ENCODE results near the gene PATJ.

The PATJ gene

GRCh38 chr1:61976566-61976965 lies 234.3 kb downstream of the PATJ start:
- Histone ChIP-seq H3K27ac (ENCODE audit: extremely low read depth, low read depth, low read length) (no peak overlapping the region), H3K4me3 (ENCODE audit: low read depth, low read length) (no peak overlapping the region), H3K36me3 (ENCODE audit: control insufficient read depth in 2 of 2, insufficient read depth in 1 of 2, low read length in 2 of 2) (no peaks in the 10 kb centered on the region), H3K9me3 (ENCODE audit: control insufficient read depth, insufficient read depth, low read depth, low read length) (no peaks in the 10 kb centered on the region), H3K4me1 (ENCODE audit: control insufficient read depth, insufficient read depth, low read length) (no peaks in the 10 kb centered on the region)
- CTCF ChIA-PET = no interaction called here
- TF ChIP-seq ZNF202 (tag by site-specific recombination; IDR thresholded peaks at IDR 0.05; ENCODE audit: borderline replicate concordance) (no peak), ZNF660 (tag by site-specific recombination; IDR thresholded peaks at IDR 0.05) (no peak), ZNF2 (tag by site-specific recombination; IDR thresholded peaks at IDR 0.05) (no peak), ZNF121 (tag by site-specific recombination; IDR thresholded peaks at IDR 0.05) (no peak), HOXA7 (CRISPR knock-in tag; IDR thresholded peaks at IDR 0.05; ENCODE audit: borderline replicate concordance) (no peak), KLF9 (tag by site-specific recombination; IDR thresholded peaks at IDR 0.05; ENCODE audit: low read depth) (no peak), ZNF24 (tag by site-specific recombination; IDR thresholded peaks at IDR 0.05) (no peak), ZNF114 (tag by site-specific recombination; IDR thresholded peaks at IDR 0.05) (no peak), ZNF513 (tag by site-specific recombination; IDR thresholded peaks at IDR 0.05) (no peak), ZNF354C (tag by site-specific recombination; IDR thresholded peaks at IDR 0.05; ENCODE audit: borderline replicate concordance, low read depth) (no peak), ZNF518A (tag by site-specific recombination; conservative IDR thresholded peaks at IDR 0.05; ENCODE audit: low read depth) (no peak), TCF7L2 (IDR thresholded peaks at IDR 0.05; ENCODE audit: borderline replicate concordance, low read depth, low read length) (no peak), ZNF544 (tag by site-specific recombination; IDR thresholded peaks at IDR 0.05) (no peak), PRDM1 (tag by site-specific recombination; IDR thresholded peaks at IDR 0.05) (no peak), ZNF510 (tag by site-specific recombination; IDR thresholded peaks at IDR 0.05; ENCODE audit: insufficient replicate concordance) (no peak), INSM2 (tag by site-specific recombination; IDR thresholded peaks at IDR 0.05) (no peak), GLI4 (tag by site-specific recombination; IDR thresholded peaks at IDR 0.05) (no peak), MZF1 (tag by site-specific recombination; IDR thresholded peaks at IDR 0.05; ENCODE audit: borderline replicate concordance) (no peak), ZNF23 (tag by site-specific recombination; IDR thresholded peaks at IDR 0.05; ENCODE audit: borderline replicate concordance) (no peak), ZNF558 (tag by site-specific recombination; IDR thresholded peaks at IDR 0.05) (no peak)
- POLR2A ChIA-PET = no interaction called here
